Stimulated activated CD4-positive, alpha-beta T cell treated with anti-CD3 and anti-CD28 coated beads, Interleukin-4, amount 100 ng/mL, for 4 hours (primary cell): ENCODE measurements around the gene XRCC5.

Experiments used
- DNase-seq, 2 experiments: peaks; one replicate each; pipeline ENCODE4 v3.0.0-alpha.2; 2020

Gene XRCC5

GRCh38 chr2:216236486-216236885 lies 127.3 kb downstream of the XRCC5 start:
- DNase-seq, result no peak

DNA sequence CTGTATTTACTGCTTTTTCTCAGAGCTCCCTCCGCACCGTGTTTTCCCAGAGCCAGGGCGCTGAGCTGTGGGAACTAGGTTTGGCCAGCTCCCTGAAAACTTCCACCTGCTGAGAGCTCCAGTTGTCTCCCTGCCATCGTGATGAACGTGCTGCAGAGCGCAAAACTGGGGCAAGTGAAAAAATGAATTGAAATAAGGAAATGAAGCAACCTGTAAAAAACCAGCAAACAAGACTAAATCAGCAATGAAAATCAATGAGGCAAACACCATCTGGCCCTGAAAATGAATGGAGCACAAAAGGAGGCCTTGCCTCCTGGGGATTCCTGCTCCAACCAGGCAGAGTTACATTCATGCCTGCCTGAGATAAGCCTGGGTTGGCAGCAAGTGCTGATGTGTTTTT lies 133.2 kb downstream of the XRCC5 start:
- DNase-seq, result no peak

GRCh38 chr2:216243026-216243425 lies 133.9 kb downstream of the XRCC5 start:
- DNase-seq, result no peak

GRCh38 chr2:216245391-216245975 lies 136.3 kb downstream of the XRCC5 start:
- no peak for DNase-seq

DNA sequence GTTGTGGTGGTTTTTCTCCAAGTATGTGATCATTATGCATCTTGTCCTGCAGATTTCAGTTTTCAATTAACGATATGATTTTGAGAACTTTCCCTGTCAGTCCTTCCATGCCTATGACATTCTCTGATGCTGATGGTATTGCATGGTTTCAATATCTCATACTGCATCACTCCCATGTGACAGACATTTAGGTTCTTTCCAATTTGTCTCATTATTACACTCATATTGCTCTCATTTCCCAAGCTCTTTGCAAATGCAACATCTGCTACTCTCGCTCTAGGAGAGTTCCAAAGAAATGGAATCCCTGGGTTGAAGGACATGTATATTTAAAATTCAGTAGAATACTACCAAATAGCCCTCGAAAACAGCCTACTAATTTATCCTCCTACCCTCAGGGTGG lies 137.6 kb downstream of the XRCC5 start:
- DNase-seq, result no peak
